SK-N-SH (cell line): ENCODE results near the gene C11orf91.

Experiments used
- CHD2 ChIP-seq: fragments of 150-350 bp; IDR thresholded peaks from 2 replicates; pipeline ENCODE4 v1.6.1; 2018; ENCODE audit warnings: low read length; ENCODE audit not compliant: partially characterized antibody
- EP300 ChIP-seq, 2 experiments: IDR thresholded peaks; 2 replicates each; pipeline versions ENCODE4 v1.4.0 to v1.6.1; 2012; ENCODE audit warnings: borderline replicate concordance in 1 of 2, low read depth in 1 of 2, low read length in 1 of 2
- EZH2phosphoT487 ChIP-seq: fragments of 200-600 bp; sonication (generic); IDR thresholded peaks from 2 replicates; pipeline ENCODE4 v1.6.1; 2017; ENCODE audit warnings: low read depth, mixed run types, mild to moderate bottlenecking, antibody characterized with exemption, moderate library complexity, borderline replicate concordance
- FOXM1 ChIP-seq: IDR thresholded peaks from 2 replicates; pipeline ENCODE4 v1.4.0; 2012; ENCODE audit warnings: low read depth, mild to moderate bottlenecking
- GABPA ChIP-seq: IDR thresholded peaks from 2 replicates; pipeline ENCODE4 v1.4.0; 2012; ENCODE audit warnings: low read depth, mild to moderate bottlenecking
- GATA2 ChIP-seq: sonication (generic); formaldehyde crosslinking; IDR thresholded peaks from 2 replicates; pipeline ENCODE4 v1.5.0; 2020; ENCODE audit warnings: mild to moderate bottlenecking, missing genetic modification reagents
- MEF2A ChIP-seq: IDR thresholded peaks from 2 replicates; pipeline ENCODE4 v1.4.0; 2012; ENCODE audit warnings: low read depth, borderline replicate concordance
- RAD21 ChIP-seq: IDR thresholded peaks from 2 replicates; pipeline ENCODE4 v1.6.1; 2012; ENCODE audit warnings: mild to moderate bottlenecking, low read length
- SMC3 ChIP-seq: IDR thresholded peaks from 2 replicates; pipeline ENCODE4 v1.6.1; 2012; ENCODE audit warnings: low read depth, low read length, improper control_type of control experiment
- TAF1 ChIP-seq: IDR thresholded peaks from 2 replicates; pipeline ENCODE4 v1.6.1; 2012; ENCODE audit warnings: low read depth, mild to moderate bottlenecking, low read length, moderate library complexity, borderline replicate concordance
- YY1 ChIP-seq: IDR thresholded peaks from 2 replicates; pipeline ENCODE4 v1.4.0; 2012; ENCODE audit warnings: low read depth, mild to moderate bottlenecking
- TF ChIP-seq, protein P1 (sequence below): IDR thresholded peaks from 2 replicates; pipeline ENCODE4 v1.4.0; 2012; ENCODE audit warnings: low read depth
- TF ChIP-seq, protein P2 (sequence below): fragments of 200-600 bp; sonication (generic); IDR thresholded peaks from 2 replicates; pipeline ENCODE4 v1.6.1; 2017; ENCODE audit warnings: antibody characterized with exemption, mild to moderate bottlenecking, moderate library complexity
- TF ChIP-seq, protein P3 (sequence below): fragments of 150-350 bp; IDR thresholded peaks from 2 replicates; pipeline ENCODE4 v1.6.1; 2017; ENCODE audit warnings: antibody characterized with exemption, low read length, low read depth, borderline replicate concordance

DNA sequence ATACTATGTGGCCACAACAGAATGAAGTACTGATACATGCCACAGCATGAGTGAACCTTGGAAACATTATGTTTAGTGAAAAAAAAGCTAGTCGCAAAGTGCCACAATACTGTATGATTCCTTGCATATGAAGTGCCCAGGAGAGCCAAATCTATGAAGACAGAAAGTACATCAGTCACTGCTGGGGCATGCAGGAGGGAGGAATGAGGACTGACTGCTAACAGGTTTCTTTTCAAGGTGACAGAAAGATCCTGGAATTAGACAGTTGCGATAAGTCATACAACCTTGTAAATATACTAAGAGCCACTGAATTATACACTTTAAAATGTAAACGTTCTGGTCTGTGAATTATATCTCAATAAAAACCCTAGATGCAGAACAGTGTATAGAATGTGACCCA, 11.8 kb upstream of the C11orf91 start:
- TF ChIP-seq, protein P1, sequence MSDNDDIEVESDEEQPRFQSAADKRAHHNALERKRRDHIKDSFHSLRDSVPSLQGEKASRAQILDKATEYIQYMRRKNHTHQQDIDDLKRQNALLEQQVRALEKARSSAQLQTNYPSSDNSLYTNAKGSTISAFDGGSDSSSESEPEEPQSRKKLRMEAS: no peak
- TF ChIP-seq, protein P2, sequence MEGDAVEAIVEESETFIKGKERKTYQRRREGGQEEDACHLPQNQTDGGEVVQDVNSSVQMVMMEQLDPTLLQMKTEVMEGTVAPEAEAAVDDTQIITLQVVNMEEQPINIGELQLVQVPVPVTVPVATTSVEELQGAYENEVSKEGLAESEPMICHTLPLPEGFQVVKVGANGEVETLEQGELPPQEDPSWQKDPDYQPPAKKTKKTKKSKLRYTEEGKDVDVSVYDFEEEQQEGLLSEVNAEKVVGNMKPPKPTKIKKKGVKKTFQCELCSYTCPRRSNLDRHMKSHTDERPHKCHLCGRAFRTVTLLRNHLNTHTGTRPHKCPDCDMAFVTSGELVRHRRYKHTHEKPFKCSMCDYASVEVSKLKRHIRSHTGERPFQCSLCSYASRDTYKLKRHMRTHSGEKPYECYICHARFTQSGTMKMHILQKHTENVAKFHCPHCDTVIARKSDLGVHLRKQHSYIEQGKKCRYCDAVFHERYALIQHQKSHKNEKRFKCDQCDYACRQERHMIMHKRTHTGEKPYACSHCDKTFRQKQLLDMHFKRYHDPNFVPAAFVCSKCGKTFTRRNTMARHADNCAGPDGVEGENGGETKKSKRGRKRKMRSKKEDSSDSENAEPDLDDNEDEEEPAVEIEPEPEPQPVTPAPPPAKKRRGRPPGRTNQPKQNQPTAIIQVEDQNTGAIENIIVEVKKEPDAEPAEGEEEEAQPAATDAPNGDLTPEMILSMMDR: no peak
- TF ChIP-seq EP300 (IDR thresholded peaks at IDR 0.05; ENCODE audit: borderline replicate concordance in 1 of 2, low read depth in 1 of 2, low read length in 1 of 2) (no peak), TAF1 (no peak), YY1 (no peak), EZH2phosphoT487 (no peak), GATA2 (CRISPR knock-in tag) (no peak), FOXM1 (no peak), RAD21 (no peak), SMC3 (no peak), CHD2 (no peak), GABPA (no peak), MEF2A (no peak)
- TF ChIP-seq, protein P3, sequence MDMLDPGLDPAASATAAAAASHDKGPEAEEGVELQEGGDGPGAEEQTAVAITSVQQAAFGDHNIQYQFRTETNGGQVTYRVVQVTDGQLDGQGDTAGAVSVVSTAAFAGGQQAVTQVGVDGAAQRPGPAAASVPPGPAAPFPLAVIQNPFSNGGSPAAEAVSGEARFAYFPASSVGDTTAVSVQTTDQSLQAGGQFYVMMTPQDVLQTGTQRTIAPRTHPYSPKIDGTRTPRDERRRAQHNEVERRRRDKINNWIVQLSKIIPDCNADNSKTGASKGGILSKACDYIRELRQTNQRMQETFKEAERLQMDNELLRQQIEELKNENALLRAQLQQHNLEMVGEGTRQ: no peak
